Measurements from ENCODE around the gene FANCF. TPM values are rescaled to one million over a fixed set of nuclear protein-coding genes. Genes with fewer than 3 reads are reported as not detected.
A peak's percentile ranks its signal among the peaks of the same experiment; 100 is the strongest.
"Not testable (repeated sequence)": the region's sequence is repeated elsewhere in the genome, so short reads cannot be mapped to it uniquely, and the experiment has no call there.

Gene FANCF
- 34.7 and 37.3 TPM in 2 replicates for total RNA-seq (2014; rRNA removed; shearing (Covaris generic))

GRCh38 chr11:22625448-22626287 is at the start of gene FANCF:
FANCF (minus strand) TSS chr11:22625823; CDS start chr11:22625810, 13 bp downstream.
- peak; percentile 78 for DNase-seq
- Histone ChIP-seq H3K4me3 (ENCODE audit: insufficient read depth, low read depth, low read length) (peak within 1 kb of the TSS; percentile 86), H3K27me3 (ENCODE audit: control insufficient read depth, insufficient read depth, low read length) (no peaks in the 10 kb centered on the region), H3K36me3 (replicated peaks; ENCODE audit: control insufficient read depth, insufficient read depth, low read length) (no peaks in the 10 kb centered on the region)

- no peak overlapping the region for H3K4me3 ChIP-seq (ENCODE audit: insufficient read depth, low read depth, low read length)
- no peaks in the 10 kb centered on the region for H3K27me3 ChIP-seq (ENCODE audit: control insufficient read depth, insufficient read depth, low read length)
- H3K36me3 ChIP-seq (replicated peaks; ENCODE audit: control insufficient read depth, insufficient read depth, low read length), result no peaks in the 10 kb centered on the region
- DNase-seq, result no peak
Observed at GRCh38 chr11:22674470-22675439, 49.1 kb upstream of the FANCF start.

GRCh38 chr11:22671751-22672150 is 46.1 kb upstream of the FANCF start:
- Histone ChIP-seq H3K36me3 (replicated peaks; ENCODE audit: control insufficient read depth, insufficient read depth, low read length) (no peaks in the 10 kb centered on the region), H3K27me3 (ENCODE audit: control insufficient read depth, insufficient read depth, low read length) (peaks cover 5% of the 10 kb centered on the region), H3K4me3 (ENCODE audit: insufficient read depth, low read depth, low read length) (no peak overlapping the region)
- no peak for DNase-seq

GRCh38 chr11:22670830-22671229 is 45.2 kb upstream of the FANCF start:
- H3K36me3 ChIP-seq (replicated peaks; ENCODE audit: control insufficient read depth, insufficient read depth, low read length), result no peaks in the 10 kb centered on the region
- H3K4me3 ChIP-seq (ENCODE audit: insufficient read depth, low read depth, low read length), result no peak overlapping the region
- peak; percentile 3 for DNase-seq
- H3K27me3 ChIP-seq (ENCODE audit: control insufficient read depth, insufficient read depth, low read length), result peaks cover 9% of the 10 kb centered on the region

- Histone ChIP-seq H3K36me3 (replicated peaks; ENCODE audit: control insufficient read depth, insufficient read depth, low read length) (no peaks in the 10 kb centered on the region), H3K4me3 (ENCODE audit: insufficient read depth, low read depth, low read length) (no peak overlapping the region), H3K27me3 (ENCODE audit: control insufficient read depth, insufficient read depth, low read length) (peaks cover 13% of the 10 kb centered on the region)
- DNase-seq, result no peak
Observed at GRCh38 chr11:22669368-22669767, 43.7 kb upstream of the FANCF start.

- Histone ChIP-seq H3K4me3 (ENCODE audit: insufficient read depth, low read depth, low read length) (no peak overlapping the region), H3K27me3 (ENCODE audit: control insufficient read depth, insufficient read depth, low read length) (peaks cover 13% of the 10 kb centered on the region), H3K36me3 (replicated peaks; ENCODE audit: control insufficient read depth, insufficient read depth, low read length) (no peaks in the 10 kb centered on the region)
- no peak for DNase-seq
Observed at GRCh38 chr11:22668005-22668796, 42.6 kb upstream of the FANCF start.

GRCh38 chr11:22666688-22667439 is 41.2 kb upstream of the FANCF start:
- H3K27me3 ChIP-seq (ENCODE audit: control insufficient read depth, insufficient read depth, low read length), result peaks cover 13% of the 10 kb centered on the region
- H3K36me3 ChIP-seq (replicated peaks; ENCODE audit: control insufficient read depth, insufficient read depth, low read length), result no peaks in the 10 kb centered on the region
- peak; percentile 76 for DNase-seq
- H3K4me3 ChIP-seq (ENCODE audit: insufficient read depth, low read depth, low read length), result peak overlapping the region; percentile 51

- Histone ChIP-seq H3K36me3 (replicated peaks; ENCODE audit: control insufficient read depth, insufficient read depth, low read length) (no peaks in the 10 kb centered on the region), H3K4me3 (ENCODE audit: insufficient read depth, low read depth, low read length) (peak within 1 kb of the TSS; percentile 51), H3K27me3 (ENCODE audit: control insufficient read depth, insufficient read depth, low read length) (peaks cover 13% of the 10 kb centered on the region)
- DNase-seq, result no peak
Observed at GRCh38 chr11:22666325-22666687, 40.7 kb upstream of the FANCF start, which contains the start of gene GAS2. GAS2 (plus strand) TSS chr11:22666611; CDS start chr11:22674870, 8,259 bp downstream.

GRCh38 chr11:22659783-22660182 is 34.2 kb upstream of the FANCF start:
- no peak for DNase-seq
- Histone ChIP-seq H3K27me3 (ENCODE audit: control insufficient read depth, insufficient read depth, low read length) (no peaks in the 10 kb centered on the region), H3K36me3 (replicated peaks; ENCODE audit: control insufficient read depth, insufficient read depth, low read length) (no peaks in the 10 kb centered on the region), H3K4me3 (ENCODE audit: insufficient read depth, low read depth, low read length) (no peak overlapping the region)

GRCh38 chr11:22657101-22657694 is 31.6 kb upstream of the FANCF start:
- no peak overlapping the region for H3K4me3 ChIP-seq (ENCODE audit: insufficient read depth, low read depth, low read length)
- no peaks in the 10 kb centered on the region for H3K36me3 ChIP-seq (replicated peaks; ENCODE audit: control insufficient read depth, insufficient read depth, low read length)
- DNase-seq, result peak; percentile 9
- H3K27me3 ChIP-seq (ENCODE audit: control insufficient read depth, insufficient read depth, low read length), result no peaks in the 10 kb centered on the region

GRCh38 chr11:22656130-22656529 is 30.5 kb upstream of the FANCF start:
- H3K36me3 ChIP-seq (replicated peaks; ENCODE audit: control insufficient read depth, insufficient read depth, low read length), result no peaks in the 10 kb centered on the region
- no peaks in the 10 kb centered on the region for H3K27me3 ChIP-seq (ENCODE audit: control insufficient read depth, insufficient read depth, low read length)
- no peak overlapping the region for H3K4me3 ChIP-seq (ENCODE audit: insufficient read depth, low read depth, low read length)
- no peak for DNase-seq

- DNase-seq; H3K27me3 ChIP-seq (ENCODE audit: control insufficient read depth, insufficient read depth, low read length); H3K36me3 ChIP-seq (replicated peaks; ENCODE audit: control insufficient read depth, insufficient read depth, low read length): not testable (repeated sequence)
Observed at GRCh38 chr11:22652346-22652745, 26.7 kb upstream of the FANCF start.

GRCh38 chr11:22641559-22641958 is 15.9 kb upstream of the FANCF start:
- no peak for DNase-seq
- H3K27me3 ChIP-seq (ENCODE audit: control insufficient read depth, insufficient read depth, low read length), result peaks cover 5% of the 10 kb centered on the region
- H3K36me3 ChIP-seq (replicated peaks; ENCODE audit: control insufficient read depth, insufficient read depth, low read length), result no peaks in the 10 kb centered on the region
- no peak overlapping the region for H3K4me3 ChIP-seq (ENCODE audit: insufficient read depth, low read depth, low read length)

More at GRCh38 chr11:22652346-22652745, 26.7 kb upstream of the FANCF start:
- H3K4me3 ChIP-seq (ENCODE audit: insufficient read depth, low read depth, low read length), result not testable (repeated sequence)

Data from H7 (cell line).